ENCODE data around the gene PPP4R4. TPM values are rescaled to one million over a fixed set of nuclear protein-coding genes. Genes with fewer than 3 reads are reported as not detected.
"Not testable (repeated sequence)": the region's sequence is repeated elsewhere in the genome, so short reads cannot be mapped to it uniquely, and the experiment has no call there.

The PPP4R4 gene
- total RNA-seq, 1 donor from 2014 or later = not detected

DNA sequence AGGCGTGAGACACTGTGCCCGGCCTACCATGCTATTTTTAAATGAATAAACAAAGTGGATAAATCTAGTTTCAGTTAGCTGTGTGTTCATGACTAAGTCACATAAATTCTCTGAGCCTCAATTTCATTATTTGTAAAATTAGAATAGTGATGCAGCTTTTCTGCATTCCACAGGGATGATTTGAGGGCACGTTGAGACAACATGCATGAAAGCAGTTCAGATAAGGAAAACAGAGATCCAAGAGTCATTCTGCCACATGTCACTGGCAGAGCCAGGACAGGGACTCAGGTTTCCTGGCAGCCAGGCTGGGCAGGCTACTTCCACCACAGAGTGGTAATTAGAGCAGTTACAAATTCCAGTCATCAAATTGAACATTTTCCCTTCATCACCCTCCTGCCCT, 2.9 kb upstream of the PPP4R4 start:
- DNase-seq = no peak

DNA sequence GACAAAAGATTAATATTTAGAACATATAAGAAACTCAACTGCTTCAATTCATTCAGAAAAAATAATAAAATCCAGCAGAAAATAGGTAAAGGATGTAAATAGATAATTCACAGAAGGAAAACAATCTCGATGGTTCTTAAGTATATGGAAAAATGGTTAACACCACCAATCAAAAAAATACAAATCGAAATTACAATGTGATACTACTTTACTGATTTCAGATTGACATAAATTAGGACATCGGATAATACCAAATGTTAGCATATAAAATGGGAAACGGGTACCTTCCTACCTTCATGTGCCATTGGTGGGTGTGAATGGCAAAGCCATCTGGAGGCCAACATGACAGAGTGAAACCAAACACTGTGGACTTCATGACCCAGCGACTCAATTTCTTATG, 1.6 kb upstream of the PPP4R4 start:
- ATAC-seq (ENCODE audit: poor library complexity) (no peak), DNase-seq (no peak)
- intact Hi-C loops (cut with DNase I) = no loop called here

More for the DNA sequence above, 2.9 kb upstream of the PPP4R4 start:
- intact Hi-C loops (cut with DNase I) = no loop called here
- ATAC-seq (ENCODE audit: poor library complexity) = no peak

DNA sequence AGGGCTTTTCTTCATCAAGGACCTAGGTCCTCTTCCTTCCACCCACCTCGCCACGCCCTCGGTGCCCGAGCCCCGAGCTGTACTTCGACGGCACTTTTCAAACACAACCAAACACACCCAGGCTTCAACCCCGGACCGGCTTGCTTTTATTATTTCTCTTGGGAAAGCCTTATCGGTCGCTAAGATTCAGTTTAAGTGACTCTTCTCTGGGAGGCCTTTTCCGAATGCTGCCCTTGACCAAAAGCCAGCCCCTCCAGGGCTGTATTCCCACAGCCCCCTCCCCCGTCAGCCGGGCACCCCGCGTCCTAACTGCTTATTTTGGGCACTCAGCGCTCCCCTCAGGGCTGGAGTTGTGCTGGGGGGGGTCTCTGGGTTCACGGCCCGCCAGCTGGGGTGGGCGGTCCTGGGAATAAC, 644 bp upstream of the PPP4R4 start:
- ATAC-seq (ENCODE audit: poor library complexity) = peak; percentile 17
- no peak for DNase-seq
- intact Hi-C loops (cut with DNase I) = no loop called here

DNA sequence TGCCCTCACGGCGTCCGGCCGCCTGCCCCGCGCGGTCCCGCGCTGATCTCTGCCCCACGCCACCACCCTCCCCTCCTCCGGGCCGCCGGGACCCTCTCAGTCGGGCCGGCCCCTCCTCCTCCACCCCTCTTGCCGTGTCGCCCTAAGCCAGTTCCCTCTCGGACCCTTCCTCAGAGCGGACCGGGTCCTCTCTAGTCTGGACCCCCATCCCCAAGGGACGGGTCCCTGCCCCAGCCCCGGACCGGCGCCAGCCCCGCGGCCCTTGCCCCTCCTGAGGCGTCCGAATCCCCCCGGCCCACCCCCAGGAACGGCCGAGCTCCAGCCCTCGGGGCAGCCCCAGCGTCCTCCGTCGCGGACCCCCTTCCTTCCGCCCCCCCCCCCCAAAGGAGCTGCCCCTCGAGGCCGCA, 485 bp downstream of the PPP4R4 start:
- ATAC-seq (ENCODE audit: poor library complexity) = no peak
- DNase-seq = no peak
- intact Hi-C loops (cut with DNase I) = loop anchor here (5.0 kb wide), 1 partner anchor 132 kb away; no protein-coding TSS in a partner anchor

DNA sequence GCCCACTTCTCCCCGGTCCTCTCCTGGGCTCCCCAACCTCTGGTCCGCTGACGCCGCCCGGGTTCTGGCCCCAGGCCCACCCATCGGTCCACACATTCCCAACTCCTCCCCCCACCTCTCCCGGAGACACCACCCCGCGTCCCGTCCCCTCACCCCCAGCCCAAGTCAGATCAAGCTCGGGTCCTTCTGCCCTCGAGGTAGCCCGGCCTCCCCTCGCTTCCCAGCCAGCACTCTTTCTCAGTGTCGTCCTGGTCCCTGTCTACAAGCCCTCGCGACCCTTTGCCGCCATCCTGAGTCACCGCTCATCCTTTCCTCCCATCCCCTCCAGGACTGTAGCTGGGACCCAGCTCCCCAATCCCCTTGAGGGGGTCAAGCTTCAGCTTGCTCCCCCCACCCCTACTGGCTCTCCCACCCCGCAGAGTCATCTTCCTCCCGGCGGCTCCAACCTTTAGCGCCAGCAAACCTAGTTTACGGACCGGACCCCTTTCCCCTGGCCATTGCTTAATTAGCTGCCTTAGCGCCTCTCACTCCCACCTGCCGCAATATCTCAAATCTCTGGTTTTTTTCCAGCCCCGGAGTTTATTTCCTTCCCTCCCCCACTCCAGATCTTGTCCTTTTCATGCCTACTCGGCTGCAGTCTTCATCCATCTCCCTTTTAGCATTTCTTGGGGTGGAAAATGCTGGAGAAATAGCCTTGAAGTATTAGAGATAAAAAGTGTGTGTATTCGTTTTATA, 1.1 kb downstream of the PPP4R4 start:
- intact Hi-C loops (cut with DNase I) = loop anchor here (5.0 kb wide), 1 partner anchor 133 kb away; no protein-coding TSS in a partner anchor
- DNase-seq (peak; percentile 44), ATAC-seq (ENCODE audit: poor library complexity) (no peak)

DNA sequence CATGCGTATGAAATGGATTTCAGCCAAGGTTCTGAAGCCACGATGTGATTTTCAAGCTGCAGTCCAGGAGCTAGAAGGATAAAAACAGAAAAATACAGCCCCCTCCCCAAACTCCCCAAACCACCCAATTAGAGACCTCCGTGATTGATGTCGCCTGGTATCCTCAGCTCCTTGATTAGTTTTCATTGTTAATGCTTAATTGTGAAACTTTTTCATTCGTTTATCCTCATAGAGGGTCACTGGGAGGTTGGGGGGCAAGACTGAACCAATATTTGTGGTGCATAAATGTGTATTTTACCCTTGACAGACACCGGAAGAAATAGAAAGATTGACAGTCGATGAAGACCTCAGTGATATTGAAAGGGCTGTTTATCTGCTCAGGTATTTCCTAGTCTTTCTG, 1.6 kb downstream of the PPP4R4 start:
- no peak for DNase-seq
- intact Hi-C loops (cut with DNase I) = loop anchor here (5.0 kb wide), 1 partner anchor 133 kb away; no protein-coding TSS in a partner anchor

DNA sequence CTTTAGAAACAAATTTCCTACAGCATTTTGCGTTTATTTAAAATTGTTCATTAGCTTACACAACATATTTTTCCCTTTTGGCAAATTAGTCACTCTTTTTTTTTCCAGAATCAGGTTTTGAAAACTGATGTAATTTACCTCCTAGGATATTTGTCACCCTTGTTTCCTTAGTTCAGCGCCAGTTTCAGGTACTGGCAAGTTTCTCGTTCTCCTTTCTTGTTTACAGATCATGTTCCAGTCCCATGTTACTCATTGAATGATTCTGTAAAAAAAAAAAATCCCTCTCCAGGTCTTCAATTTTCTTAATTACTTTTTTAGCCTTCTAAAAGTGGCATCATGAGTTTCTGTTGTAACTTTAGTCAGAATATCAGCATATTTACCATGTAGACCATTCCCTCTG, 2.7 kb downstream of the PPP4R4 start:
- ATAC-seq (ENCODE audit: poor library complexity) (no peak), DNase-seq (no peak)
- intact Hi-C loops (cut with DNase I) = loop anchor here (5.0 kb wide), 1 partner anchor 135 kb away; no protein-coding TSS in a partner anchor

More for the DNA sequence above, 1.6 kb downstream of the PPP4R4 start:
- no peak for ATAC-seq (ENCODE audit: poor library complexity)

DNA sequence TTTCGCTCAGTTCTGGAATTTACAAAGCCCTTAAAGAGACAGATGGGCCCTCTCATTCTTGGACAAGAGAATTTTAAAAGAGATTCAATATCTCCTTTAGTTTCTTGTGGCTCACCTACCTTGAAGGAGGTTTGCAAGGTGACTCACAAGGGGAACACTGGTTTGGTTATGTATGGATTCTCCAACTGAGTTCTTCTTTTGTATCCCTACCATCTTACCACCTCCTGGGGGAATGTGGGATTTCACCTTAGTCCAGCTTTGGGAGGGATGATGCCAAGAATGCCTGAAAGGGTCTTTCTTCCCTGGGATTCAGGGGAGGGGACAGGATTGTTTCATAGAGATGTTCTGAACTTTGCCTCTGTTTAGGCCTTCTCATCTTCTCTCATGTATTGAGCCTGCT, 3.7 kb downstream of the PPP4R4 start:
- DNase-seq = no peak
- intact Hi-C loops (cut with DNase I) = loop anchor here (5.0 kb wide), 1 partner anchor 136 kb away; no protein-coding TSS in a partner anchor
- no peak for ATAC-seq (ENCODE audit: poor library complexity)

DNA sequence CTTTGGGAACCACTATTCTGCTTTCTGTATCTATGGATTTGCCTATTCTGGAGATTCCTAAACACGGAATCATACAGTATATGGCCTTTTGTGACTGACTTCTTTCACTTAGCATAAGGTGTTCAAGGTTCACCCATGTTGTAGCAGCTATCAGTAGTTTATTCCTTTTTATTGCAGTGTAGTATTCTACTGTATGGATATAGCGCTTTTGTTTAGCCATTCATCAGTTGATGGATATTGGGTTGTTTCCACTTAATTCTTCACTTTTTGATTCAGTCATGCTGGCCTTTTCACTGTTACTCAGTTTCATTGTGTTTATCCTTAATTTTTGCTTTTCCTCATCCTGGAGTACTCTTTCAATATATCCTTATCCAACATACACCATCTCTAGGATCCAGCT, 5.1 kb downstream of the PPP4R4 start:
- ATAC-seq (ENCODE audit: poor library complexity) = no peak
- DNase-seq = no peak
- intact Hi-C loops (cut with DNase I) = loop anchor here (5.0 kb wide), 1 partner anchor 137 kb away; no protein-coding TSS in a partner anchor

DNA sequence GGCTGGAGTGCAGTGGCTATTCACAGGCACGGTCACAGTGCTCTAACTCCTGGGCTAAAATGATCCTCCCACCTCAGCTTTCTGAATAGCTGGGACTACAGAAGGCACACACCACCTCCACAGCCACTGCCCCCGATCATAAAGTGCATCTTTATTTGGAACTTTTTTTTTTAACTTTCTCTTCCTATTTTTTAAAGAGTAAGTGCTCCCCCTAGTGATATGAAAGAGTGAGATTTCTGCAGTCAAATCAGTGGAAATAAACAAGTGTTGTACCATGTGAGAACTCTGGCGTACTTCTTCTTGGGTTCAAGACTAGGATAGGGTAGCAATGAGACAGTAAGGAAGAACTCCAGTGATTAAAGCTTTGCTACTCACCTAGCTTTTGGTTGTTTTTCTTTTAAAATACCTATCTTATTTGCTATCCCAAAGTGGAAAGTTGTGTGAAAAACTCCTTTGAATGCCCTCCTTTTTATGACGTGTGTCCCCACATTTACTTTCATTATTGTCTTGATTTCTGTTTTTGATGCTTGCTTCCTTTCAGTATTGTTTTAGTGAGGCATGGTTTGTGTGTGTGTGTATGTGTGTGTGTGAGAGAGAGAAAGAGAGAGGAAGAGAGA, 6.6 kb downstream of the PPP4R4 start:
- peak; percentile 46 for ATAC-seq (ENCODE audit: poor library complexity)

DNA sequence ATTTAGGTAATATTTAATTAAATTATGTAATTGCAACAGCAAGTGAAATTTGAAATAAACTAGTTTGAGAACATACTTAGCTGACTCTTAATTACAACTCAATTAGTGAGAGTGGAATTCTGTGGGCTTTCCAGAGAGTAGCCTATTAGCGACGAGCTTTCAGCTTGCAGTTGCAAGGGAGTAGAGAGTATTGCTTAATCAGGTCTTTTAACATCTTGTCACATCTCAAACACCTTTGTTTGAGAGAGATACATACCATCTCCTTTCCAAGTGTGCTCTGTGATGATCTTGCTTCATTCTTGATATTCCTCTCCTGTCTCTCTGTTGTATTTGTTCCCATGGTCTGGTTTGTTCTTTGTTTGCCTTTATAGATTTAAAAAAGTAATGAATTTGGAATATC, 7.7 kb downstream of the PPP4R4 start:
- intact Hi-C loops (cut with DNase I) = no loop called here
- no peak for DNase-seq
- ATAC-seq (ENCODE audit: poor library complexity) = no peak

More for the DNA sequence above, 6.6 kb downstream of the PPP4R4 start:
- intact Hi-C loops (cut with DNase I) = no loop called here
- DNase-seq = no peak

DNA sequence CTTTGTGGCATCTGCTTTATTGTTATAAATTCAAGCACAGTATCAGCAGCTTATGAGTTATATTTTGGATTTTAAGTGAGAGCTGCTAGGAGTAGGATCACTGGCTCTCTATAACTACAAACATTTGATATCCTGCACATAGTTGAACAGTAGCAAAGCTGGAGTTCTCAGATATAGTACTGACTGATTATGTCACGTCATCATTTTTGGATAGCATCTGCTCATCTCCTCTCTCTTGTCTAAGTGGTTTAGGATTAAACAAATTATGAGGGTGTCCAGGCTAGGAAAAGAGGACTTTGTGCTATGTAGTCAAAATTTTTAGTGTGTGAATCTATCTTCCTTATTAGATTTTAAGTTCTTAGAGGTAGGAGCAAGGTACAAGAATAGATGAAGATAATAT, 18.4 kb downstream of the PPP4R4 start:
- intact Hi-C loops (cut with DNase I) = no loop called here
- ATAC-seq (ENCODE audit: poor library complexity) (no peak), DNase-seq (no peak)

DNA sequence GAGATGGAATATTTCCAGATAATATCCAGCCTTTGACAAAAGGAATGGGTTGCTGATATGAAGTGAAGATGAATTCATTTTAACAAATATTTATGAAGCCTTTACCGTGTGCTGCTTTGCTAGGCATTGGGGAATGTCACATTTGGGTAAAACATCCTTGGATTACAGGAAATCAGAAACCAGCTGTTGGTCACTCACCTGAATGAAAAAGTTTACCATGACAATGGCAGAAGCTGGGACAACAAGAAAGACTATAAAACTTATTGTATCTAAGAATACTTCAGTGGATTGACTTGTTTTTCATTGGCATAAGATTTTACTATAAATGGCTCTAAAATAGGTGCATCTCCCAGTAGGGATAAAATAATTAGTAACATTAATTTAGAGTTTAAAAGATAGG, 19.7 kb downstream of the PPP4R4 start:
- intact Hi-C loops (cut with DNase I) = no loop called here
- ATAC-seq (ENCODE audit: poor library complexity) = no peak

DNA sequence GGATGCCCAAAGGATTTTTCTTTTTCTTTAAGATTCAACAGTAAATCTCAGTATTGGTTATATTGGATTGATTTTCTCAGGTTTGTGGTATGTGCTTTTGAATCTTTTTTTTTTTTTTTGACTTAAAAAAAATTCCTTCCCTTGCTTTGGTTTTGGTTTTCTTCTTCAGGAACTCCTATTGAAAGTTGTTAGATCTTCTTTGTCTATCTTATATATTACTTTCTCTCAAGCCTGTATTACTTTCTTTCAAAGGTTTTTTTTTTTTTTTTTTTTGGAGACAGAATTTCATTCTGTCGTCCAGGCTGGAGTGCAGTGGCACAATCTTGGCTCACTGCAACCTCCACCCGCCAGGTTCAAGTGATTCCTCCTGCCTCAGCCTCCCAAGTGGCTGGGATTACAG, 21.9 kb downstream of the PPP4R4 start:
- ATAC-seq (ENCODE audit: poor library complexity) (no peak), DNase-seq (no peak)
- intact Hi-C loops (cut with DNase I) = no loop called here

More for the DNA sequence above, 19.7 kb downstream of the PPP4R4 start:
- DNase-seq = no peak

DNA sequence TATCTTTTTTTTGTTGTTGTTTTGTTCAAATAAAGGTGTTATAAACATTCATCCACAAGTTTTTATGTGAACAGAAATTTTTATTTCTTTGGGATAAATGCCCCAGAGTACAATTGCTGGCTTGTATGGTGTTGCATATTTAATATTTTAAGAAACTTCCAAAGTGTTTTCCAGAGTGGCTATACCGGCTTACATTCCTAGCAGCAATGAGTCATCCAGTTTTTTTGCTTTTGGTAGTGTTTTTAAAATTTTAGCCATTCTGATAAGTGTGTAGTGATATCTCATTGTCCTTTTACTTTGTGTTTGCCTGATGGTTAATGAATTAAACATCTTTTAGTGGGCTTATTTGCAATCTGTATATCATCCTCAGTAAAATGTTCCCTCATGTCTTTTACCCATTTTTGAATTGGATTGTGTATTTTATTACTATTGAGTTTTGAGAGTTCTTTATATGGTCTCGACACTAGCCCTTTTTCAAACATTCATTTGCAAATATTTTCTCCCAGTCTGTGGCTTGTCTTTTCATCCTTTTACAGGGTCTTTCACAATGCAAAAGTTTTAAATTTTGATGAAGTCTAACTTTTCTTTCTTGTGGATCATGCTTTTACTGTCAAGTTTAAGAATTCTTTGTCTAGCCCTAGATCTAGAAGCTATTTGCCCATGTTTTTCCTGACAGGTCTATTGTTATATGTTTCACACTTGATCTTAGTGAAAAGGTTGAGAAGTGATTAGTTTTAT, 29.5 kb downstream of the PPP4R4 start:
- no peak for DNase-seq
- intact Hi-C loops (cut with DNase I) = no loop called here
- no peak for ATAC-seq (ENCODE audit: poor library complexity)

DNA sequence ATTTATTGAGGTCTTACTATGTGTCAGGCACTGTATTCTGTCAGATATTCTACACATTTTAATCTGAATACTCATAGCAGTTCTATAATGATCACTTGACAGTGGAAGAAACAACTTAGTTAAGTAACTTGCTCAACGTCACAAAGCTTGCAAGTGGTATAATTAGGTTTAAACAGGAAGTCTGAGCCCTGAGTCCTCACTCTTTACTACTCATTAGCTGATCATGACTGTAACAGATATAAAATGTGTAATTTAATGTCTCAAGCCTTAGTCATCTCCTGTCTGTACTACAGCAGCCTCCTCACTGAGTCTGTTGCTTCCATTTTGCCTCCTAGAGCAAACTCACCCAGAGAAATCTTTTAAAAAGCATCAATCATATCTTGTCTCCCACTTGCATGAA, 38.9 kb downstream of the PPP4R4 start:
- DNase-seq = no peak
- intact Hi-C loops (cut with DNase I) = no loop called here
- no peak for ATAC-seq (ENCODE audit: poor library complexity)

DNA sequence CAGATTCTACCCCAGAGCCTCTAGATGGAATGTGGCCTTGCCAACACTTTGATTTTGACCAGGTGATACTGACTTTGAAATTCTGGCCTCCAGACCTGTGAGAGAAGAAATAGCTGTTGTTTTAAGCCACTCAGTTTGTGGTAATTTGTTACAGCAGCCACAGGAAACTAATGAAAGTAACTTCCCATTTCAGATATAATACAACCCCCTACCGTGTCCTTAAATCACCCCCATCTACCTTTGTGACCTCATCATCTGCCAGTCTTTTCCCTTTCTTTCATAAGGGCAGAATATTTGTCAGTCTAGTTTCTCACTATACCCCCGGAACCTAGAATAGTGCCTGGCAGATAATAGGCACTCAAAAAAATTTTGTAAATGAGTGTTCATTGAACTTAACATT, 39.6 kb downstream of the PPP4R4 start:
- DNase-seq (no peak), ATAC-seq (ENCODE audit: poor library complexity) (no peak)
- intact Hi-C loops (cut with DNase I) = no loop called here

DNA sequence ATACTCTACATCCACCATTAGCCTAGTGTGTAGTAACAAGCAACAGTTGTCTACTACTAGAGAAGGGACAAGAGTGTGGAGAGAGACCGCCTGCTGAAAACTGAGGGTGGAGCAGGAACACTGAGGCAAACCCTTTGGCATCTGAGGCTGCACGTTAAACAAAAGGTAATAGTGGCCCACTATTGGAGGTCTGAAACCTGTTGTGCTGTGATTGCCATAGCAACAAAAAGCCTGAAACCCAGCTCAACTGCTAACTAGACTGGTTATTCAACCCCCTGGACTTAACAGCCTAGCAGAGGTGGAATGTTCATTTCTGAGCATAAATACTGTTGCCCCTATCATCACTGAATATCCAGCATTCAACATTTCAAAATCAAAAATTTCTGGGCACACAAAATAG, 43.0 kb downstream of the PPP4R4 start:
- DNase-seq = no peak

DNA sequence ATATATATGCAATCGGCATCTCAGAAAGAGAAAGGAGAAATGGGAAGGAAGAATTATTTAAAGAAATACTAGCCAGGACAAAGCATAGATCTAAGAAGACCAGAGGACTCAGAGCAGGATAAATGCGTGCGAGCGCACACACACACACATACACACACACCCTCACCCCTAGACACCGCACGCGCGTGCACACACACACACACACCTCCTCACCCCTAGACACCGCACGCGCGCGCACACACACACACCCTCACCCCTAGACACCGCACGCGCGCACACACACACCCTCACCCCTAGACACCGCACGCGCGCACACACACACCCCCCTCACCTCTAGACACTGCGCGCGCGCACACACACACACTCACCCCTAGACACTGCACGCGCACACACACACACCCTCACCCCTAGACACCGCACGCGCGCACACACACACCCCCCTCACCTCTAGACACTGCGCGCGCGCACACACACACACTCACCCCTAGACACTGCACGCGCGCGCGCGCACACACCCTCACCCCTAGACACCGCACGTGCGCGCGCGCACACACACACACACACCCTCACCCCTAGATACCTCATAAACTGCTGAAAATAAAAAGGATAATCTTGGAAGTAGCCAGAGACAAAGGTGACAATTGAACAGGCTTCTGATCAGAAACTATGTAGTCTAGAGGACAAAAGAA, 44.2 kb downstream of the PPP4R4 start:
- intact Hi-C loops (cut with DNase I); DNase-seq; ATAC-seq (ENCODE audit: poor library complexity): not testable (repeated sequence)

More for the DNA sequence above, 43.0 kb downstream of the PPP4R4 start:
- intact Hi-C loops (cut with DNase I) = no loop called here
- ATAC-seq (ENCODE audit: poor library complexity) = no peak

Data from Right ventricle myocardium superior (tissue), 1 donor.